WERI-Rb-1 (cell line): ENCODE measurements around the gene TMEM30B.
"Not testable (repeated sequence)": the region's sequence is repeated elsewhere in the genome, so short reads cannot be mapped to it uniquely, and the experiment has no call there.

Experiments
- DNase-seq: peaks from one replicate; pipeline ENCODE4 v3.0.0-alpha.2; 2020
- H3K27ac ChIP-seq: fragments of 250-450 bp; sonication (Bioruptor Pico); 2 replicates; pipeline ENCODE4 v1.5.1; 2020; ENCODE audit warnings: mild to moderate bottlenecking, moderate library complexity
- H3K27me3 ChIP-seq: fragments of 250-450 bp; sonication (Bioruptor Pico); 2 replicates; pipeline ENCODE4 v1.5.1; 2021; ENCODE audit warnings: mild to moderate bottlenecking, low read depth, moderate library complexity; ENCODE audit not compliant: insufficient read depth, severe bottlenecking
- H3K36me3 ChIP-seq: fragments of 250-450 bp; sonication (Bioruptor Pico); 2 replicates; pipeline ENCODE4 v1.5.1; 2020; ENCODE audit warnings: mild to moderate bottlenecking, moderate library complexity
- H3K4me3 ChIP-seq: 2 replicates; pipeline ENCODE4 v1.5.1; 2011; ENCODE audit warnings: low read depth, mild to moderate bottlenecking, control low read depth, low read length
- H3K9me3 ChIP-seq: fragments of 250-450 bp; sonication (Bioruptor Pico); 2 replicates; pipeline ENCODE4 v1.5.1; 2021; ENCODE audit warnings: mild to moderate bottlenecking, moderate library complexity; ENCODE audit not compliant: severe bottlenecking
- CTCF ChIP-seq: IDR thresholded peaks from 2 replicates; pipeline ENCODE4 v1.5.1; 2011; ENCODE audit warnings: low read depth, mild to moderate bottlenecking, control low read depth, inconsistent platforms, low read length

The TMEM30B gene

GRCh38 chr14:61247935-61248334 is 33.2 kb downstream of the TMEM30B start:
- Histone ChIP-seq H3K4me3 (no peak overlapping the region), H3K9me3 (no peaks in the 10 kb centered on the region), H3K36me3 (no peaks in the 10 kb centered on the region), H3K27me3 (no peaks in the 10 kb centered on the region), H3K27ac (no peak overlapping the region)
- no peak for TF ChIP-seq CTCF
- DNase-seq: no peak

GRCh38 chr14:61246721-61247120 is 34.4 kb downstream of the TMEM30B start:
- Histone ChIP-seq H3K27me3 (no peaks in the 10 kb centered on the region), H3K4me3 (no peak overlapping the region), H3K27ac (no peak overlapping the region), H3K9me3 (no peaks in the 10 kb centered on the region), H3K36me3 (no peaks in the 10 kb centered on the region)
- DNase-seq: no peak
- no peak for TF ChIP-seq CTCF

GRCh38 chr14:61244009-61244408 is 37.1 kb downstream of the TMEM30B start:
- Histone ChIP-seq H3K27me3 (no peaks in the 10 kb centered on the region), H3K27ac (no peak overlapping the region), H3K36me3 (no peaks in the 10 kb centered on the region), H3K9me3 (peaks cover 3% of the 10 kb centered on the region), H3K4me3 (no peak overlapping the region)
- no peak for TF ChIP-seq CTCF
- DNase-seq: no peak

- H3K27ac ChIP-seq: no peak overlapping the region
- TF ChIP-seq CTCF: no peak
- no peak for DNase-seq
These were observed 40.9 kb downstream of the TMEM30B start for GRCh38 chr14:61240206-61240605.

GRCh38 chr14:61239285-61239684 is 41.9 kb downstream of the TMEM30B start:
- H3K27me3 ChIP-seq, H3K27ac ChIP-seq, H3K9me3 ChIP-seq, H3K4me3 ChIP-seq, H3K36me3 ChIP-seq, DNase-seq: not testable (repeated sequence)

More at GRCh38 chr14:61240206-61240605, 40.9 kb downstream of the TMEM30B start:
- no peaks in the 10 kb centered on the region for H3K27me3 ChIP-seq
- peaks cover 3% of the 10 kb centered on the region for H3K9me3 ChIP-seq
- no peaks in the 10 kb centered on the region for H3K36me3 ChIP-seq
- H3K4me3 ChIP-seq: no peak overlapping the region

- no peaks in the 10 kb centered on the region for H3K27me3 ChIP-seq
- H3K27ac ChIP-seq: no peak overlapping the region
- no peak for DNase-seq
- TF ChIP-seq CTCF: no peak
- no peak overlapping the region for H3K4me3 ChIP-seq
- peaks cover 3% of the 10 kb centered on the region for H3K9me3 ChIP-seq
- H3K36me3 ChIP-seq: no peaks in the 10 kb centered on the region
These were observed 42.4 kb downstream of the TMEM30B start for GRCh38 chr14:61238611-61239245.
